Stimulated activated CD8-positive, alpha-beta memory T cell treated with anti-CD3 and anti-CD28 coated beads, Interleukin-12 subunit alpha, Interleukin-12 subunit beta, amount 100 ng/mL, for 4 hours (primary cell): Measurements from ENCODE around the gene FAM110D.
A peak's percentile ranks its signal among the peaks of the same experiment; 100 is the strongest.

Source experiments
- DNase-seq: peaks from one replicate; pipeline ENCODE4 v3.0.0-alpha.2; 2020; ENCODE audit warnings: low read depth

Gene FAM110D

GRCh38 chr1:26163684-26164035 is 4.8 kb downstream of the FAM110D start:
- no peak for DNase-seq

GRCh38 chr1:26164036-26164860 is 5.4 kb downstream of the FAM110D start:
- DNase-seq, result peak; percentile 35

GRCh38 chr1:26164861-26165842 is 6.3 kb downstream of the FAM110D start:
- no peak for DNase-seq

GRCh38 chr1:26166719-26167281 is 7.9 kb downstream of the FAM110D start:
- no peak for DNase-seq

- no peak for DNase-seq
These were observed 9.7 kb downstream of the FAM110D start, which contains the start of gene C1orf232 for GRCh38 chr1:26168410-26169197. Gene C1orf232 (minus strand): TSS chr1:26168963. CDS start chr1:26168499, 464 bp downstream.

GRCh38 chr1:26169198-26169554 is 10.3 kb downstream of the FAM110D start:
- DNase-seq, result no peak

GRCh38 chr1:26169669-26170471 is 11.0 kb downstream of the FAM110D start, which contains the start of gene ZNF593:
Gene ZNF593 (plus strand): TSS chr1:26169908. CDS start chr1:26169984, 76 bp downstream.
- peak; percentile 81 for DNase-seq

- DNase-seq, result no peak
These were observed 11.6 kb downstream of the FAM110D start for GRCh38 chr1:26170472-26170821.

- DNase-seq, result no peak
These were observed 12.5 kb downstream of the FAM110D start, which contains the start of gene ZNF593OS for GRCh38 chr1:26171084-26172072. Gene ZNF593OS (minus strand): TSS chr1:26171832. CDS start chr1:26171661, 171 bp downstream.

GRCh38 chr1:26175346-26175745 is 16.5 kb downstream of the FAM110D start:
- no peak for DNase-seq

GRCh38 chr1:26177182-26177684 is 18.4 kb downstream of the FAM110D start, which contains the start of gene CNKSR1:
Gene CNKSR1 (plus strand): TSS chr1:26177491. CDS start chr1:26177548, 57 bp downstream.
- no peak for DNase-seq

- DNase-seq, result no peak
These were observed 21.2 kb downstream of the FAM110D start for GRCh38 chr1:26180010-26180506.

- no peak for DNase-seq
These were observed 22.9 kb downstream of the FAM110D start for GRCh38 chr1:26181586-26182382.

GRCh38 chr1:26182383-26182696 is 23.5 kb downstream of the FAM110D start:
- DNase-seq, result no peak

- DNase-seq, result no peak
These were observed 25.2 kb downstream of the FAM110D start for GRCh38 chr1:26184086-26184485.

GRCh38 chr1:26184883-26185282 is 26.0 kb downstream of the FAM110D start:
- no peak for DNase-seq

GRCh38 chr1:26187882-26188281 is 29.0 kb downstream of the FAM110D start:
- DNase-seq, result no peak

GRCh38 chr1:26188477-26188876 is 29.6 kb downstream of the FAM110D start:
- DNase-seq, result no peak
